H1 (cell line): ENCODE results near the gene USH2A. TPM values are rescaled to one million over a fixed set of nuclear protein-coding genes. Genes with fewer than 3 reads are reported as not detected.

Experiments used
- CTCF ChIA-PET: fragments of 300-600 bp; sonication (Branson Sonifier 250); formaldehyde crosslinking; loops from one replicate; lab custom pipeline; 2021; ENCODE audit not compliant: partially characterized antibody; lab: Charles Lee
- POLR2A ChIA-PET: fragments of 300-600 bp; sonication (Branson Sonifier 250); formaldehyde crosslinking; loops from one replicate; lab custom pipeline; 2021; ENCODE audit warnings: inconsistent platforms; ENCODE audit not compliant: partially characterized antibody; lab: Charles Lee
- DNase-seq, 2 experiments: peaks; one replicate each; pipeline versions ENCODE4 v3.0.0 to v3.0.0-alpha.2; 2010 to 2022; ENCODE audit warnings: low spot score in 2 of 2, low read depth in 1 of 2, mixed read lengths in 1 of 2
- FAIRE-seq: peaks from 2 replicates; lab custom pipeline; 2011; peaks lifted over from hg19 to GRCh38; lab: Jason Lieb, UNC
- H2AFZ ChIP-seq: 2 replicates; pipeline ENCODE4 v1.8.1; 2012; ENCODE audit warnings: low read length, inconsistent platforms
- H2AK5ac ChIP-seq: 2 replicates; pipeline ENCODE4 v1.6.1; 2013; ENCODE audit warnings: low read depth, low read length
- H2BK120ac ChIP-seq: replicated peaks from 2 replicates; pipeline ENCODE3; 2013; ENCODE audit warnings: low read depth, low read length, inconsistent platforms
- H2BK12ac ChIP-seq: 2 replicates; pipeline ENCODE4 v1.6.1; 2013; ENCODE audit warnings: low read depth, low read length
- H2BK15ac ChIP-seq: 2 replicates; pipeline ENCODE4 v1.6.1; 2013; ENCODE audit warnings: low read length
- H2BK20ac ChIP-seq: 2 replicates; pipeline ENCODE4 v1.6.1; 2013; ENCODE audit warnings: low read length
- H2BK5ac ChIP-seq: 2 replicates; pipeline ENCODE4 v1.6.1; 2013; ENCODE audit warnings: low read depth, low read length
- H3K14ac ChIP-seq: 2 replicates; pipeline ENCODE4 v1.6.1; 2013; ENCODE audit warnings: inconsistent platforms; ENCODE audit not compliant: insufficient read length
- H3K18ac ChIP-seq: 2 replicates; pipeline ENCODE4 v1.6.1; 2013; ENCODE audit warnings: low read length; ENCODE audit errors: extremely low read depth
- H3K23ac ChIP-seq: 2 replicates; pipeline ENCODE4 v1.6.1; 2013; ENCODE audit warnings: inconsistent platforms; ENCODE audit not compliant: insufficient read length
- H3K23me2 ChIP-seq: 2 replicates; pipeline ENCODE4 v1.6.1; 2013; ENCODE audit warnings: low read depth, low read length
- H3K27ac ChIP-seq: 2 replicates; pipeline ENCODE4 v1.6.1; 2011; ENCODE audit warnings: low read depth, low read length, inconsistent platforms
- H3K27me3 ChIP-seq, 4 experiments: replicated peaks in 1 of 4; 1 replicate in 1 of 4; 2 replicates in 3 of 4; pipeline versions ENCODE4 v1.6.1 to v1.8.1; 2011 to 2013; ENCODE audit warnings: low read length in 3 of 4, mild to moderate bottlenecking in 3 of 4, inconsistent platforms in 2 of 4, mixed read lengths in 2 of 4, moderate library complexity in 1 of 4; ENCODE audit not compliant: control insufficient read depth in 3 of 4, insufficient read depth in 3 of 4; ENCODE audit errors: extremely low read depth in 1 of 4
- H3K36me3 ChIP-seq, 4 experiments: 2 replicates each; pipeline versions ENCODE4 v1.6.1 to v1.8.1; 2011 to 2013; ENCODE audit warnings: mild to moderate bottlenecking in 4 of 4, low read length in 3 of 4, moderate library complexity in 2 of 4, control low read depth in 1 of 4, inconsistent platforms in 1 of 4; ENCODE audit not compliant: insufficient read depth in 4 of 4, control insufficient read depth in 2 of 4
- H3K4ac ChIP-seq: replicated peaks from 2 replicates; pipeline ENCODE3; 2013; ENCODE audit warnings: low read length, low read depth, mixed read lengths, inconsistent platforms; ENCODE audit not compliant: insufficient read length
- H3K4me1 ChIP-seq, 4 experiments: replicated peaks in 1 of 4; 1 replicate in 1 of 4; 2 replicates in 3 of 4; pipeline versions ENCODE4 v1.6.1 to v1.8.1; 2011 to 2013; ENCODE audit warnings: low read length in 3 of 4, inconsistent platforms in 2 of 4, mixed read lengths in 1 of 4; ENCODE audit not compliant: insufficient read depth in 4 of 4, control insufficient read depth in 3 of 4
- H3K4me2 ChIP-seq, 2 experiments: 2 replicates each; pipeline versions ENCODE4 v1.6.1 to v1.8.1; 2011 to 2013; ENCODE audit warnings: low read depth in 2 of 2, low read length in 2 of 2, control low read depth in 1 of 2, inconsistent platforms in 1 of 2, mild to moderate bottlenecking in 1 of 2; ENCODE audit not compliant: insufficient read depth in 1 of 2
- H3K4me3 ChIP-seq, 4 experiments: fragments of 200-600, 300-600 bp in 1 of 4; sonication (generic), shearing (Covaris generic), sonication (Bioruptor Twin) in 1 of 4; 2 replicates each; pipeline versions ENCODE4 v1.5.1 to v1.8.1; 2011 to 2016; ENCODE audit warnings: low read length in 4 of 4, low read depth in 3 of 4, control low read depth in 2 of 4, inconsistent platforms in 2 of 4, mild to moderate bottlenecking in 2 of 4, mixed read lengths in 1 of 4, moderate library complexity in 1 of 4; ENCODE audit not compliant: insufficient read depth in 2 of 4; ENCODE audit errors: extremely low read depth in 1 of 4
- H3K56ac ChIP-seq: replicated peaks from 2 replicates; pipeline ENCODE3; 2013; ENCODE audit warnings: low read depth, mild to moderate bottlenecking, mixed read lengths, low read length, inconsistent platforms; ENCODE audit not compliant: insufficient read length
- H3K79me1 ChIP-seq: 2 replicates; pipeline ENCODE4 v1.6.1; 2013; ENCODE audit warnings: low read depth, low read length, control low read depth
- H3K79me2 ChIP-seq, 2 experiments: 2 replicates each; pipeline versions ENCODE4 v1.6.1 to v1.8.1; 2012 to 2013; ENCODE audit warnings: low read length in 2 of 2, mild to moderate bottlenecking in 2 of 2, inconsistent platforms in 1 of 2; ENCODE audit not compliant: insufficient read depth in 2 of 2, control insufficient read depth in 1 of 2
- H3K9ac ChIP-seq, 4 experiments: replicated peaks in 1 of 4; 1 replicate in 1 of 4; 2 replicates in 3 of 4; pipeline versions ENCODE4 v1.6.1 to v1.8.1; 2011 to 2013; ENCODE audit warnings: low read depth in 3 of 4, low read length in 3 of 4, control low read depth in 2 of 4, mild to moderate bottlenecking in 2 of 4, moderate library complexity in 2 of 4, inconsistent platforms in 1 of 4; ENCODE audit errors: extremely low read depth in 1 of 4
- H3K9me3 ChIP-seq, 2 experiments: 2 replicates each; pipeline versions ENCODE4 v1.6.1 to v1.8.1; 2012 to 2013; ENCODE audit warnings: mild to moderate bottlenecking in 2 of 2, moderate library complexity in 2 of 2, control low read depth in 1 of 2, inconsistent platforms in 1 of 2, low read depth in 1 of 2, low read length in 1 of 2, mixed read lengths in 1 of 2; ENCODE audit not compliant: insufficient read depth in 2 of 2
- H4K20me1 ChIP-seq, 2 experiments: replicated peaks in 1 of 2; 2 replicates each; pipeline versions ENCODE3 to v1.8.1; 2011 to 2013; ENCODE audit warnings: inconsistent platforms in 2 of 2, low read length in 2 of 2, mild to moderate bottlenecking in 1 of 2; ENCODE audit not compliant: insufficient read depth in 2 of 2, control insufficient read depth in 1 of 2
- H4K5ac ChIP-seq: 2 replicates; pipeline ENCODE4 v1.6.1; 2013; ENCODE audit warnings: low read length, low read depth, mixed read lengths, inconsistent platforms; ENCODE audit not compliant: insufficient read length
- H4K8ac ChIP-seq: 2 replicates; pipeline ENCODE4 v1.8.0; 2013; ENCODE audit warnings: mild to moderate bottlenecking, moderate library complexity, low read length, inconsistent platforms; ENCODE audit not compliant: insufficient read depth; ENCODE audit errors: extremely low read depth
- H4K91ac ChIP-seq: replicated peaks from 2 replicates; pipeline ENCODE3; 2013; ENCODE audit warnings: low read length, mixed read lengths, inconsistent platforms; ENCODE audit not compliant: insufficient read length
- ATF2 ChIP-seq: IDR thresholded peaks from 2 replicates; pipeline ENCODE4 v1.6.1; 2012; ENCODE audit warnings: low read length, inconsistent platforms
- ATF3 ChIP-seq: IDR thresholded peaks from 2 replicates; pipeline ENCODE4 v1.6.1; 2011; ENCODE audit warnings: low read depth, mild to moderate bottlenecking, low read length; ENCODE audit not compliant: insufficient read depth
- CBX8 ChIP-seq: fragments of 300-800, 300-1000 bp; sonication (generic); IDR thresholded peaks from 2 replicates; pipeline ENCODE4 v1.7.1; 2016; ENCODE audit warnings: low read depth, low read length, borderline replicate concordance
- CREB1 ChIP-seq: IDR thresholded peaks from 2 replicates; pipeline ENCODE4 v1.6.1; 2012; ENCODE audit warnings: inconsistent platforms
- EGR1 ChIP-seq: IDR thresholded peaks from 2 replicates; pipeline ENCODE4 v1.6.1; 2011; ENCODE audit warnings: low read depth, low read length, borderline replicate concordance
- JUN ChIP-seq: IDR thresholded peaks from 2 replicates; pipeline ENCODE4 v1.6.1; 2011; ENCODE audit warnings: low read depth, mild to moderate bottlenecking, improper control_type of control experiment, low read length
- PHF8 ChIP-seq: fragments of 200-600 bp; sonication (generic); conservative IDR thresholded peaks from 2 replicates; pipeline ENCODE4 v1.7.1; 2012; ENCODE audit warnings: low read depth, mild to moderate bottlenecking, inconsistent platforms, low read length, moderate library complexity
- POLR2AphosphoS5 ChIP-seq: IDR thresholded peaks from 2 replicates; pipeline ENCODE4 v1.6.1; 2011; ENCODE audit warnings: low read depth, low read length
- WGBS, 2 experiments: shearing (Covaris generic) in 1 of 2; methylation state at CpG; one replicate each; pipeline versions ENCODE4 v1.1.6 to v1.1.7; 2013 to 2015; ENCODE audit warnings: low lambda C conversion rate in 2 of 2, mixed read lengths in 2 of 2, inconsistent platforms in 1 of 2, low coverage in 1 of 2, missing lambda C conversion rate in 1 of 2; ENCODE audit not compliant: insufficient replicate concordance in 2 of 2, insufficient coverage in 1 of 2, insufficient read length in 1 of 2; ENCODE audit errors: extremely low coverage in 1 of 2, missing lambda C conversion rate in 1 of 2; 5-methylcytosine and 5-hydroxymethylcytosine counted together
- polyA plus RNA-seq, 7 experiments: library from polyadenylated mRNA; depleted of rRNA in 3 of 7; stranded (reverse) in 5 of 7; unstranded in 2 of 7; fragments of >200 nt in 5 of 7; fragments of 200-250 nt in 2 of 7; gene quantifications; 1 replicate in 5 of 7; 2 replicates in 1 of 7; 4 replicates in 1 of 7; pipeline versions ENCODE4 v1.2.1 to v1.2.3, GENCODE V29; 2011 to 2013; ENCODE audit warnings: missing spikeins in 2 of 7, mixed read lengths in 2 of 7
- total RNA-seq: library from RNA; stranded (reverse); fragmentation: NEBNext Ultra II Directional; extraction: Animal tissue kit (Norgen Biotek cat#: 25700); gene quantifications from 2 replicates; pipeline ENCODE4 v1.2.1, GENCODE V29; 2021

Gene USH2A
- total and polyA plus RNA-seq, 2 of the 8 experiments (the other 6 are each of a cell fraction or from before 2014, with no cell fraction given), result 0.02 to 0.17 TPM

GRCh38 chr1:216044538-216044937 lies 378.7 kb downstream of the USH2A start:
- ChIA-PET CTCF (no interaction called here), POLR2A (no interaction called here)
- no peaks in the 10 kb centered on the region for H3K36me3 ChIP-seq
- H3K9ac ChIP-seq, result no peak overlapping the region
- no peaks in the 10 kb centered on the region for H3K79me1 ChIP-seq
- H3K18ac ChIP-seq, result no peak overlapping the region
- no peak overlapping the region for H2BK12ac ChIP-seq
- H3K14ac ChIP-seq, result no peak overlapping the region
- no peak overlapping the region for H2BK15ac ChIP-seq
- no peak overlapping the region for H3K4ac ChIP-seq
- H3K79me2 ChIP-seq, result no peaks in the 10 kb centered on the region
- no peak for FAIRE-seq
- no peaks in the 10 kb centered on the region; the same call in 1 of the 2 replicates for H3K23me2 ChIP-seq
- no peak overlapping the region for H2BK20ac ChIP-seq
- H3K23ac ChIP-seq, result no peak overlapping the region
- H4K91ac ChIP-seq, result no peak overlapping the region
- H2BK120ac ChIP-seq, result no peak overlapping the region
- no peak overlapping the region for H2BK5ac ChIP-seq
- TF ChIP-seq ATF2 (no peak), POLR2AphosphoS5 (no peak), CBX8 (no peak), EGR1 (no peak), ATF3 (no peak), CREB1 (no peak), JUN (no peak), PHF8 (no peak)
- no peaks in the 10 kb centered on the region for H4K20me1 ChIP-seq
- no peak overlapping the region for H3K27ac ChIP-seq
- H3K4me3 ChIP-seq, result no peak overlapping the region
- no peak overlapping the region for H4K5ac ChIP-seq
- no peak overlapping the region for H4K8ac ChIP-seq
- H2AK5ac ChIP-seq, result no peak overlapping the region
- no peaks in the 10 kb centered on the region for H3K27me3 ChIP-seq
- no peak overlapping the region for H2AFZ ChIP-seq
- H3K4me2 ChIP-seq, result no peak overlapping the region
- H3K9me3 ChIP-seq, result no peaks in the 10 kb centered on the region
- DNase-seq, result no peak
- H3K56ac ChIP-seq, result no peak overlapping the region
- WGBS, 2 experiments, result 91% methylated on average over 2 of the region's 2 CpGs; no CpG with 5 or more reads in 1 of the 2 experiments
- H3K4me1 ChIP-seq, result no peaks in the 10 kb centered on the region
